ENCODE data around the gene CEPT1.

Gene CEPT1

DNA sequence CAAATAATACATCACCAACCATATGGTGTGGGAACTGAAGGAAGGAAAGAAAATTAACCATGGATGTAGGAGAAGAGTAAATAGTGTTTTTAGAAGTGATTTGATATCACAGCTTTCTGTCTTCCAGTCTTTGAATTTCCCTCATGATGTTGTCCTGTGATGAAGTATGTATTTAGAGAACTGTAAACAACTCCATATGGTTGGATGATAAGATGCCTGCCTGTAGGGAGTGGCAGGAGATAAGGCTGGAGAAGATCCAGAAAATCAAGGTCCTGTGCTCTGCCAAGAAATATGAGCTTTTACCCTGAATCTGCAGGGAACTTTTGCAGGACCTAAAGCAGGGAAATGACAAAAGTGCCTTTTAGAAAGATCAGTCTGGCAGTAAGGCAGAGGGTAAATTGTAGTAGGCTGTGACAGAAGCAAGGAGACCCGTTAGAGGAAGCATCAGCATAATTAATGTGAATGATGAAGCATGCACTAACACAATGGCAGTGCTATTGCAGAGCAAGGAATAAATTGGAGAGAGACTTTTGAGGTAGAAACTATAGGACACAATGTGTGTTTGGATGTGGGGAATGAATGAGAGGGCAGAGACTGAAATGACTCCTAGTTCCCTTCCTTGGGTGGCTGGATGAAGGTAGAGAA lies 21.9 kb downstream of the CEPT1 start:
- in situ Hi-C loops (cut with MboI; ENCODE audit: low pct_unique_long_range_greater_than_20kb, low sequenced_read_pairs, unreplicated experiment) = no loop called here
- TF ChIP-seq, protein P1, sequence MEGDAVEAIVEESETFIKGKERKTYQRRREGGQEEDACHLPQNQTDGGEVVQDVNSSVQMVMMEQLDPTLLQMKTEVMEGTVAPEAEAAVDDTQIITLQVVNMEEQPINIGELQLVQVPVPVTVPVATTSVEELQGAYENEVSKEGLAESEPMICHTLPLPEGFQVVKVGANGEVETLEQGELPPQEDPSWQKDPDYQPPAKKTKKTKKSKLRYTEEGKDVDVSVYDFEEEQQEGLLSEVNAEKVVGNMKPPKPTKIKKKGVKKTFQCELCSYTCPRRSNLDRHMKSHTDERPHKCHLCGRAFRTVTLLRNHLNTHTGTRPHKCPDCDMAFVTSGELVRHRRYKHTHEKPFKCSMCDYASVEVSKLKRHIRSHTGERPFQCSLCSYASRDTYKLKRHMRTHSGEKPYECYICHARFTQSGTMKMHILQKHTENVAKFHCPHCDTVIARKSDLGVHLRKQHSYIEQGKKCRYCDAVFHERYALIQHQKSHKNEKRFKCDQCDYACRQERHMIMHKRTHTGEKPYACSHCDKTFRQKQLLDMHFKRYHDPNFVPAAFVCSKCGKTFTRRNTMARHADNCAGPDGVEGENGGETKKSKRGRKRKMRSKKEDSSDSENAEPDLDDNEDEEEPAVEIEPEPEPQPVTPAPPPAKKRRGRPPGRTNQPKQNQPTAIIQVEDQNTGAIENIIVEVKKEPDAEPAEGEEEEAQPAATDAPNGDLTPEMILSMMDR (IDR thresholded peaks at IDR 0.05; ENCODE audit: extremely low read depth, insufficient read depth, missing control alignments) = no peak
- DNase-seq (ENCODE audit: low spot score) = no peak

DNA sequence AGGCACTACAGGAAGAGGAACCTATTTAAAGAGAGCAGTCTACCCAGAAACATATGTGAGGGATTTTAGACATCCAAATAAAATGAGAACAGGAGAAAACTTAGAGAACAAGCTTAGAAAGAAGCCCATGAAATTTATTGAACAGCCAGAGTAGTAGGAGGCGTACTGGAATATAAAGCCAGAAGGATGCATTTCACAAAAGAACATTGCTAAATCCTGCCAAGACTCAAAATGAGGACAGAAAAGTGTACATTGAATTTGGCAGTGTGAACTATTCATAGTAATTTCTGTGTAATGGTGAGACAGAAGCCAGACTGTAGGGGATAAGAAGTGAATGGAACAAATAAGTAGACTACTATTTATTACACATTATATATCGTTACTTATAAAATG lies 22.5 kb downstream of the CEPT1 start:
- in situ Hi-C loops (cut with MboI; ENCODE audit: low pct_unique_long_range_greater_than_20kb, low sequenced_read_pairs, unreplicated experiment) = no loop called here
- TF ChIP-seq, protein P1 (IDR thresholded peaks at IDR 0.05; ENCODE audit: extremely low read depth, insufficient read depth, missing control alignments) = no peak
- DNase-seq (ENCODE audit: low spot score) = no peak

DNA sequence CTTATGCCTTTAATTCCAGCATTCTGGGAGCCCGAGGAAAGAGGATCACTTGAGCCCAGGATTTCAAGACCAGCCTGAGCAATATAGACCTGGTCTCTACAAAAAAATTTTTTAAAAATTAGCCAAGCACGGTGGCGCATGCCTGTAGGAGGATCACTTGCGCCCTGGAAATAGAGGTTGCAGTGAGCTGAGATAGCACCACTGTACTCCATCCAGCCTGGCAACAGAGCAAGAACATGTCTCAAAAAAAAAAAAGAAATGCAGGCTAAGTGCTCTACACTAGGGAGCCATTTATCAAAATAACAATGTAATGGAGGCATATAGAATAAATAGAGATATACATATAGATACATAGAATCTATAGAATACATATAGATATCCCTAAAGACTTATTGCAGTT lies 23.3 kb downstream of the CEPT1 start:
- TF ChIP-seq, protein P1 (IDR thresholded peaks at IDR 0.05; ENCODE audit: extremely low read depth, insufficient read depth, missing control alignments) = no peak
- DNase-seq (ENCODE audit: low spot score) = no peak
- in situ Hi-C loops (cut with MboI; ENCODE audit: low pct_unique_long_range_greater_than_20kb, low sequenced_read_pairs, unreplicated experiment) = no loop called here

DNA sequence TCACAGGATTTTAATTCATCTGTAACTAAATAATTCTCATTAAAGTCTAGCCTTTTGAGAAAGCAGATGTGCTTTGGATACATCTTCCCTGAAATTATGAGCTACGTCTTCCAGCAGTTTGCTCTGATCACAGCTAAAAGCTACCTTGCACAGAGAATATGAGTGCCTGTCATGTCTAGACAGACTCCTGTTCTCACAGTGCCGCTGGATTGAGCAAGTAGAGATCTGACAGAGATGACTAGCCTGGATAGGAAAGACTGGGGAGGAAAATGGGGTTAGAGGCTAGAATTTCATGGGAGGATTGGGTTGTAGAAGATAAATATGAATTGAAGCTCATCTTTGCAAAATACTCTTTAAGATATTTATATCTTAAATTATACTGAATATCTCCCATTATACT lies 24.1 kb downstream of the CEPT1 start:
- in situ Hi-C loops (cut with MboI; ENCODE audit: low pct_unique_long_range_greater_than_20kb, low sequenced_read_pairs, unreplicated experiment) = no loop called here
- no peak for DNase-seq (ENCODE audit: low spot score)
- TF ChIP-seq, protein P1 (IDR thresholded peaks at IDR 0.05; ENCODE audit: extremely low read depth, insufficient read depth, missing control alignments) = no peak

DNA sequence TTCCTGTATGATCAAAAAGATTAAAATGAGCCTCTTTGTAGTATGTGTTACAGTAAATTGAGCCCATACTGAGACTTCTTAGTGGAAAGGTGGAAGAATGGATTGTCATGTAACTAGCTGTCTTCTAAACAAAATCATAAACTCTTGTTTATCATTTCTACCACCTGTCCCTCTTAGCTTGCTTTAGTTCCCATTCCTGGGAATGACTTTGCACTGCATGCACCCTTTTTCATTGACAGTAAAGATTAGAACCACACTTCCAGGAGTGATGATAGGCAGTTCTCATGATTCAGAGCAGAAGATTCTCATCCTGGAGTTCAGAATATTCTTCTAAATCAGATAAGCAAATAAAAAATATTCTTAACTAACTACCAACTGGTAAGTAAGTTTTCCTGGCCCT lies 32.4 kb downstream of the CEPT1 start:
- TF ChIP-seq, protein P1 (IDR thresholded peaks at IDR 0.05; ENCODE audit: extremely low read depth, insufficient read depth, missing control alignments) = no peak
- in situ Hi-C loops (cut with MboI; ENCODE audit: low pct_unique_long_range_greater_than_20kb, low sequenced_read_pairs, unreplicated experiment) = no loop called here
- DNase-seq (ENCODE audit: low spot score) = no peak

DNA sequence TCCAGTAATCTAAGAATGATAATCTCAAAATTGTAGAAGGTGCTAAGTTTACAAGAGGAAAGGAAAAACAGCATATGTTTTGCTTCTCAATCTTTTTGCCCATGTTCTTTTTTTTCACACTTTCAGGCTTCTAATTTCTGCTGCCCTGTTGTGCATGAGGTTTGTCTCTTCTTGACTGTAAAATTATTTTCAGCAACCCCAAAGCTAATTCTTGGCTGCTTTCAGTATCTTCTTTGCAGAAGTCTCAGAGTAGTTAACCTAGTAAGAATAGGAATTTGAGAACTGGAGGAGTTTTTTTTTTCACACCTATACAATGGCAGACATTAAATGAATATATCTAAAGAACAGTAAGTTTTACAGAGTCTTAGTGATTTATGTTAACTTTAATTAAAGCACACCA lies 34.0 kb downstream of the CEPT1 start:
- no peak for DNase-seq (ENCODE audit: low spot score)
- in situ Hi-C loops (cut with MboI; ENCODE audit: low pct_unique_long_range_greater_than_20kb, low sequenced_read_pairs, unreplicated experiment) = no loop called here
- TF ChIP-seq, protein P1 (IDR thresholded peaks at IDR 0.05; ENCODE audit: extremely low read depth, insufficient read depth, missing control alignments) = no peak

All from GM13977 (cell line).